HG02678 (cell line): ENCODE data around the gene JPH4.

Experiments
- ATAC-seq: cut with Tn5 transposase; IDR thresholded peaks from one replicate; pipeline ENCODE4 v1.9.1; 2021; ENCODE audit warnings: mild to moderate bottlenecking, moderate library complexity; ENCODE audit not compliant: unreplicated experiment

The JPH4 gene

GRCh38 chr14:23578560-23579310, at the start of gene JPH4:
Gene JPH4 (minus strand): TSS chr14:23578790. CDS start chr14:23577453, 1,337 bp downstream.
- ATAC-seq: no peak

DNA sequence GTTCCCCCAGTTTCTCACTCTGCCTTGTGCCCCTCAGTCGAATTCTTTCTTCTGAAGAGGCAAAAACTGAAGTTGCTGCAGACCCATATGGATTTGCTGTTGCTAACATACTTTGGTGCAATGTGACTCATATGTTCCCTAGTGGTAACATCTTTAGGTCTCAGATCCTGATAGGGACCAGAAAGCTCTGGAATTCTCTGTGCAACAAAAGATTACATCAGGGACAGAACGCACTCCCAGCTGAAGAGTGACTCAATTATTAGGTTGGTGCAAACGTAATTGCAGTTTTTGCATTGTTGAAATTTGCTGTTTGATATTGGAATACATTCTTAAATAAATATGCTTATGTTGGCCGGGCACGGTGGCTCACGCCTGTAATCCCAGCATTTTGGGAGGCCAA, 49.4 kb upstream of the JPH4 start:
- ATAC-seq: no peak

DNA sequence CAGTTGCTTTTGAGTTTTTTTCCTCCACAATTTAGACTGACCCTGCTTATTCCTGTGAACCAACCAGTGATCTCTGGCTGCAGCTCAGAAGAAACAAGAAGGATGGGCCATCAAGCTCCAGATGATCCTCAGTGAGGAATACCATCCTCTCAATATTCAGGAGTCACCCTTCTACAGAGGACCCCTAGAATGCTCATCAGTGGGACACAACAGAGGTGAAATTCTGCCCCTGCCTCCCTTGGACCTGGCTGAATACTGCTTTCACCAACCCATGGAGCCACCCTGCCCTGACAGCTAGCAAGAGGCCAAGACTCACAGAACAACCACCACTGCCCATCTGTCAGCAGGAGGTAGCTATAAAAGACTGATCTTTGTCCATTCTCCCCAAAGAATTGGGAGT, 48.4 kb upstream of the JPH4 start:
- no peak for ATAC-seq

DNA sequence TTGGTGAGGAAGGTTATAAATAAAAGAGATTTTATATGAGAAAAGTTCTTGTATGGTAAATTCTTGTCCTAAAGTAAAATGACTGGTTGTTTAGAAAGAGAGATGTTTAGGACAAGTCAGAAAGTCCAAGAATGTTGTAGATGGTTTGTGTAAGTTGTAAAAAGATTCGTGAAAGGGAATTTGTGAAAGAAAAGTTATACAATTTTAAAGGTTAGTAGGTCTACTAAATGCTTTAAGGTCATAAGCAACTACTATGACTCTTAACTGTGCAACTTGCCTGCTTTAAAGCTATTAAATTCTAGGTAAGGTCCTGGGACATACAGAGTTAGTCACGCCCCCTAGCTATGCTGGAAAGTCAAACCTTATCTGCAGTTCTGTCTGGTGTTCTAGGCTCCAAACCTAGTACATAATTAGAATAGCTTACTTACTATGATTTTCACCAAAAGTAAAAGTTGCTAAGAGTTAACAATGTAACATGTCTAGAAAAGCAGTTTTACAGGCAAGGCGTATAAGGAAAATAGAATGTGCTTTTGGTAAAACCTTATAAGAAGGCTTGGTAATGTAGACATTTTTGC, 46.3 kb upstream of the JPH4 start:
- ATAC-seq: no peak

DNA sequence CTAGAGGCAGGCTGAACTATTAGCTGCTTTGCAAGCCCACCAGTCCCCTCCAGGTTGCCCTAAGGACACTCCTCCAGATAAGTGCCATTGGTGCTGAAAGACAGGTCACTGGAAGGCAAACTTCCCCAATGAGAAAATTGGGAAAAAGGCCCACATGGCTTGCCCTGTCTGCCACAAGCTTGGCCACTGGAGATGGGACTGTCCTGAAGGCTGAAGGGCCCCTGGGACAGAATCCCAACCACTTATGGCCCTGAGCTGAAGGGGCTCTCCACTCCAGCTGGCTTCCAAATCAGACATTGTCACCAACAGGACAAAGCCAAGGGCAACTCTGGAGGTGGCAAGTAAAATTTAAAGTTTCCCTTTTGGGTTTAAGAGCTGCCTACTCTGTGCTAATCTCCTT, 45.4 kb upstream of the JPH4 start:
- ATAC-seq: no peak

DNA sequence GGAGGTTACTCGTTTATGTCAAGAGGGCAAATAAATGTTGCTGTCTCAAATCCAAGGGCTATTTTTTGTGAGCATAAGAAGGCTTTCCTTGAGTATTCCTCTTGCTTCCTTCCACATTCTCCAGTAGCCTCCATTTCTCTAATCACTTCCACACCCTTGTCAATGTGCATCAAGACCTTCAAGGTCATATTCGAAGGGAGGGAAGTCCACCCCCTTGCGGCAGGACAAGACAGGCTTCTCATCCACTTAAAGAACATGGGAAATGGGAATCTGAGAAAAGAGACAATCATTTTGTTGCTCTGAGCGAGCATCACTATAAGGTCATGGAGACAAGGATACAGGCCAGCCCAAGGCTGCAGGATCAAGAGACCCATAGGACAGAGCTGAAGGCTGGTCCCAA, 44.4 kb upstream of the JPH4 start:
- ATAC-seq: no peak

GRCh38 chr14:23621932-23622730, 43.5 kb upstream of the JPH4 start:
- no peak for ATAC-seq

- no peak for ATAC-seq
Observed at GRCh38 chr14:23621204-23621931, 42.8 kb upstream of the JPH4 start.

DNA sequence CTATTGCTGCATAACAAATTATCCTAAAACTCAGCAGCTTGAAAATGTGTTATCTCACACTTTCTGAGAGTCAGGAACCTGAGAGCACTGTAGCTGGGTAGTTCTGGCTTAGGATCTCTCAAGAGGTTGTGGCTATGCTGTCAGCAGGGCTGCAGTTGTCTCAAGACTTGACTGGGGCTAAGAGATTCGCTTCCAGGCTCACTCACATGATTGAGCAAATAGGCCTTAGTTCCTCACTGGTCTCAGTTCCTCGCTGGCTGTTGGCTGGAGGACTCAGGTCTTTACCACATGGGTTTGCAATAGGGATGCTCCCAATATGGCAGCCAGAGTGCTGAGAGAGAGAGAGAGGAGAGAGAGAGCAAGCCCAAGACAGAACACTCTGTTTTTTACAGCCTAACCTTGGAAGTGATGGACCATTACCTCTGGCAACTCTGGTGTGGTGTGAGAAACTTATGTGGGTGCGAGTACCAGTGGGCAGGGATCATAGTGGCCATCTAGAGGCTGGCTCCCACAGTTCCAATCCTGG, 41.6 kb upstream of the JPH4 start:
- ATAC-seq: no peak

DNA sequence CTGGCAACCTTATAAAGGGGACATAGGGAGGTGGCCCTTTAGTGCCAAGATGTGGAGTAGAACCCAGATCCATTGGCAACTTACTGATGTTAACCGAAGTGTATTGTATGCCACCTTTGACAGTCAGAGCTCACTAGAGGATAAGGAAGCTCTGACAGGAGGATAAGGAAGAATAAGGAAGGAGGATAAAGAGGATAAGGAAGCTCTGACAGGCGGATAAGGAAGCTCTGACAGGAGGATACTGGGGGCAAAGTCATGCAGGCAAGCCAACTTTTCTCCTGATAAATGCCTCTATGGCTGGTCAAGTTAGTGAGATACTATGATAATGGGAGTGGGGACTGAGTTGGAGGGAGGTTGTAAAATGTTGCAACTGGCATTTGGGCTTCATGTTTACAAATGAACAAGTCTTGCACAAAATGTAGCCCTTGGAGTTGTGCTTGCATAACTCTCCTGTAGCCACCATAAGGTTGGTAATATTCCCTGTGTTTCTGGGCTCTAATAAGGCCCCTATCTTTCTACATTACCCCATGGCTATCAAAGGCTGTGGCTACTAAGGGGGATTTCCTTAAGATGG, 39.9 kb upstream of the JPH4 start:
- ATAC-seq: no peak

DNA sequence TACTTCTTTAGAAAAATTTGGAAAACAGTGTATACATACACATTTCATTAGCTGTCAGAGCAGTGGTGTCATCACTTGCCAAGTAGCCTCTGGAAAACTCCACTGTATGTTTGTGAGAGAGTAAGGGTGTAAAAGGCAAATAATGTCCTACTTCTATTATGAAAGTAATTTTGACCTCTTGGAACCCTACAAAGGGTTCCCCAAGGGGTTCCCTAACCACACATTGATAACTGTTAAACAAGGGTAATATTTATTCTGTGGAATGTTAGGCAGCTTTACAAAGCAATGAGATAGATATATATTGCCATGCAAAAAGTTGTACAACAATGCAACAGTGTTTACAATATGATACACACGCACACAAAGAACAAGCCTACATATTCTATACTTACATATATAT, 38.9 kb upstream of the JPH4 start:
- ATAC-seq: no peak

- ATAC-seq: no peak
Observed at GRCh38 chr14:23615856-23616255, 37.3 kb upstream of the JPH4 start.

- no peak for ATAC-seq
Observed at GRCh38 chr14:23614395-23614828, 35.8 kb upstream of the JPH4 start.

DNA sequence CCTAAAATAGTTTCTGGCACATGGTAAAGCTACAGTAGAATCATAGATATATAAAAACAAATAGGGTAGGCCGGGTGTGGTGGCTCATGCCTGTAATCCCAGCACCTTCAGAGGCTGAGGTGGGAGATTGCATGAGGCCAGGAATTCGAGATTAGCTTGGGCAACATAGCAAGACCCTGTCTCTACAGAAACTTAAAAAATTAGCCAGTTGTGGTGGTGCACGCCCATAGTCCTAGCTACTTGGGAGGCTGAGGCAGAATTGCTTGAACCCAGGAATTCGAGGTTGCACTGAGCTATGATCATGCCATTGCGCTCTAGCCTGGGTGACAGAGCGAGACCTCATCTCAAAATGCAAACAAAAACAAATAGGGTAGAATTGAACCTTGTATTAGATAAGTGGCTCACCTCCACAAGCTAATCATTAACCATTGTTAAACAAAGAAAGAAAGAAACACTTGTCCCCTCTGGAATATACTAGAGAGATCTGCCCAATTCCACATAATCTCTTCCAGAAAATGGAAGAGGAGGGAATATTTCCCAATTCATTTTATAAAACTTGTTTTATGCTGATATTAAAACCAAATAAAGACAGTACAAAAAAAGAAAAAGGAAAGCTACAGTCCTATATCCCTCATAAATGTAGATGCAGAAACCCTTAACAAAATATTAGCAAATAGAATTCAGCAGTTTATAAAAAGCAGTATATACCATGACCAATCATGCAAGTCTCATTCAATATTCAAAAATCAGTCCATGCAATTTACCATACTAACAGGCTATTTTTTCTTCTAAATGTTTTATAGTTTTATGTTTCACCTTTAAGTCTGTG, 34.9 kb upstream of the JPH4 start:
- no peak for ATAC-seq

GRCh38 chr14:23612802-23613201, 34.2 kb upstream of the JPH4 start:
- ATAC-seq: no peak

DNA sequence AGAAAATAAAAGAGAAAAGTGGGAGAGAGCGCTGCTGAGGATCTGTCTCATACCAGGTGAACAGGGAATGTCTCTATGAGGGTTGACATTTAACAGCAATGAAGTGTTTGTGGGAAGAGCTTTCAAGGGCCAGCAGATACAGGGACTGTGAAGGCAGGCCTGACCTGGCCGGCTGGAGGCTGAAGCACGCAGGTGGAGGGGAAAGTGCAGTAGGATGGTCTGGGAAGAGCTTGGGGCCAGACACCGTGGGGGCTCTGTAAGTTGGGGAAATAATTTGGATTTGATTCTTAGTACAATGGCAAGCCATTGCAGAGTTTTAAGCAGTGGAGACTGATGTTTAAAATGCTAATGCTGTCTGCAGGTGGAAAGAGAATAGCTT, 33.8 kb upstream of the JPH4 start:
- no peak for ATAC-seq

- ATAC-seq: no peak
Observed at GRCh38 chr14:23610815-23611289, 32.3 kb upstream of the JPH4 start.

DNA sequence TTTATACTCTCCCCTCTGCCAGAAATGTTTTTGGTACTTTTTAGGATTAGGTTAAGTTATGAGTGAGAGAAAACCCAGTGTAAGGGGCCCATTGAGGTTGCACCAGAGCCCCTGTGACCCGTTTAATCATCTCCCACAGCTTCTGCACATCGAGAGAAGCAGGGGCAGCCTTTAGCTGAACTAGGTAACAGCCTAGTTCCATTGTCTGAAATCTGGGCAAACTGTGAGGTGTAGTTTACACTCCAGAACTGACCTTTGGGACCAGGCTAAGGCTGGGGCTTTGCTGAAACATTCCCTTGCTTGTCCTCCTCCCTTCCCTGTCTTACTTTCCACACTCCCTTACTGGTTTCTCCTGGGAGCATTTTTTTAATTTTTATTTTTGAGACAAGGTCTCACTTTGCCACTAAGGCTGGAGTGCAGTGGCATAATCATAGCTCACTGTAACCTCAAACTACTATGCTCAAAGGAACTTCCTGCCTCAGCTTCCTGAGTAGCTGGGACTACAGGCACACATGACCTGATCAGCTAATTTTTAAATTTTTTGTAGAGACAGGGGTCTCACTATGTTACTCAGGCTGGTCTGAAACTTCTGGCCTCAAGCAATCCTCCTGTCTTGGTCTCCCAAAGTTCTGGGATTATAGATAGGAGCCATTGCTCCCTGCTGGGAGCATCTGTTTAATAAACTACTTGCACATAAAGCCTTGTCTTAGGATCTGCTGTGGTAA, 31.7 kb upstream of the JPH4 start:
- no peak for ATAC-seq
